Body of pancreas (tissue), 4 donors: ENCODE measurements around the gene ULK2. TPM values are rescaled to one million over a fixed set of nuclear protein-coding genes. Genes with fewer than 3 reads are reported as not detected.
A peak's percentile ranks its signal among the peaks of the same experiment; 100 is the strongest.

Experiments used
- ATAC-seq: fragments of 150-250 bp; one replicate; pipeline ENCODE4 v1.9.1; 2016
- DNase-seq, 4 donors: peaks; one replicate each; pipeline ENCODE4 v3.0.0-alpha.2; 2019
- H3K27ac ChIP-seq, 4 donors: fragments of 200-600 bp; sonication (generic); 1 replicate in 3 of 4; 2 replicates in 1 of 4; pipeline versions ENCODE4 v1.5.1 to v1.6.1; 2016 to 2019; ENCODE audit warnings: mild to moderate bottlenecking in 1 of 4, mixed read lengths in 1 of 4, moderate library complexity in 1 of 4
- H3K27me3 ChIP-seq, 2 donors: fragments of 200-600 bp; sonication (generic); one replicate each; pipeline ENCODE4 v1.6.0; 2016; ENCODE audit warnings: mild to moderate bottlenecking in 1 of 2
- H3K36me3 ChIP-seq, 2 donors: fragments of 200-600 bp; sonication (generic); replicated peaks in 1 of 2; 2 replicates each; pipeline ENCODE4 v1.5.1; 2016; ENCODE audit warnings: low read depth in 2 of 2; ENCODE audit not compliant: insufficient read depth in 1 of 2
- H3K4me1 ChIP-seq: fragments of 200-600 bp; sonication (generic); one replicate; pipeline ENCODE4 v1.6.0; 2016
- H3K4me3 ChIP-seq, 2 donors: fragments of 200-600 bp; sonication (generic); 1 replicate in 1 of 2; 2 replicates in 1 of 2; pipeline ENCODE4 v1.5.1; 2016 to 2019
- H3K9me3 ChIP-seq, 3 donors: fragments of 200-600 bp; sonication (generic); 1 replicate in 2 of 3; 2 replicates in 1 of 3; pipeline ENCODE4 v1.5.1; 2016
- POLR2A ChIP-seq, 3 donors: fragments of 450-650 bp; IDR thresholded peaks; one replicate each; pipeline ENCODE4 v1.6.1; 2016; ENCODE audit warnings: antibody characterized with exemption in 3 of 3, mild to moderate bottlenecking in 2 of 3
- WGBS, 2 donors: methylation state at CpG; one replicate each; pipeline ENCODE4 v1.1.5; 2017; 5-methylcytosine and 5-hydroxymethylcytosine counted together
- intact Hi-C: fragments of 100-400 bp; cut with DNase I; formaldehyde crosslinking; loops from one replicate; pipeline ENCODE4 v1.15.1; 2023
- total RNA-seq, 2 donors: library from RNA; depleted of rRNA; stranded (reverse); fragments of >200 nt; gene quantifications; one replicate each; pipeline ENCODE4 v1.1.0, GENCODE V29; 2016
- TF ChIP-seq, protein P1 (sequence below), 7 experiments: fragments of 450-650 bp in 4 of 7; fragments of 200-600 bp in 3 of 7; sonication (generic) in 3 of 7; IDR thresholded peaks; one replicate each; pipeline ENCODE4 v1.5.1; 2016 to 2019; ENCODE audit warnings: antibody characterized with exemption in 7 of 7

Gene ULK2
- total RNA-seq, 2 donors from 2014 or later: 10.1 to 28.3 TPM

DNA sequence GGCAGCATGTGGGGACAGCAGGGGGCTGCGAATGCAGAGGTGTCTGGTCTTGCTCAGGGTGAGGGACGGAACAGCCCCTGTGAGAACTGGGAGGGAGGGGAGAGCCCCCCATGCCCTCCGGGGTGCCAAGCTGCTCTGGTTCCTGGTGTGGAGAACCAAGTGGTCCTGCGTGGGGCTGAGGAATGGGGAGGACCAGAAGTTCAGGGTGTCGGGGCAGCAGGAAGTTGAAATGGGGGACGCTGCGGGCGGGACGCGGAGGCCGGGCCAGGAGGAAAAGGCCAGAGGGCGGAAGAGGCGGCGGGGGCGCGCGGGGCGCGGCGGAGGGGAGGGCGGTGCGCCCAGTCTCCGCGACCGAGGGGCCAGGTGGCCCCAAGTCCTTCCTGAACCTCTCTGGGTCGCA, 123.2 kb downstream of the ULK2 start:
- WGBS, 2 donors: 9 to 10% methylated on average over 26 of the region's 26 CpGs
- peak overlapping the region in 2 of 4 donors; percentile 19 to 21 for H3K27ac ChIP-seq
- H3K4me1 ChIP-seq: peaks cover 19% of the 10 kb centered on the region
- intact Hi-C loops: no loop called here
- DNase-seq (no peak), ATAC-seq (peak; percentile 37)
- H3K4me3 ChIP-seq: peak overlapping the region; percentile 6 to 32
- H3K9me3 ChIP-seq: no peaks in the 10 kb centered on the region
- no peaks in the 10 kb centered on the region for H3K36me3 ChIP-seq
- TF ChIP-seq POLR2A (IDR thresholded peaks at IDR 0.05): no peak
- TF ChIP-seq, protein P1, sequence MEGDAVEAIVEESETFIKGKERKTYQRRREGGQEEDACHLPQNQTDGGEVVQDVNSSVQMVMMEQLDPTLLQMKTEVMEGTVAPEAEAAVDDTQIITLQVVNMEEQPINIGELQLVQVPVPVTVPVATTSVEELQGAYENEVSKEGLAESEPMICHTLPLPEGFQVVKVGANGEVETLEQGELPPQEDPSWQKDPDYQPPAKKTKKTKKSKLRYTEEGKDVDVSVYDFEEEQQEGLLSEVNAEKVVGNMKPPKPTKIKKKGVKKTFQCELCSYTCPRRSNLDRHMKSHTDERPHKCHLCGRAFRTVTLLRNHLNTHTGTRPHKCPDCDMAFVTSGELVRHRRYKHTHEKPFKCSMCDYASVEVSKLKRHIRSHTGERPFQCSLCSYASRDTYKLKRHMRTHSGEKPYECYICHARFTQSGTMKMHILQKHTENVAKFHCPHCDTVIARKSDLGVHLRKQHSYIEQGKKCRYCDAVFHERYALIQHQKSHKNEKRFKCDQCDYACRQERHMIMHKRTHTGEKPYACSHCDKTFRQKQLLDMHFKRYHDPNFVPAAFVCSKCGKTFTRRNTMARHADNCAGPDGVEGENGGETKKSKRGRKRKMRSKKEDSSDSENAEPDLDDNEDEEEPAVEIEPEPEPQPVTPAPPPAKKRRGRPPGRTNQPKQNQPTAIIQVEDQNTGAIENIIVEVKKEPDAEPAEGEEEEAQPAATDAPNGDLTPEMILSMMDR (IDR thresholded peaks at IDR 0.05): no peak
- no peaks in the 10 kb centered on the region for H3K27me3 ChIP-seq

DNA sequence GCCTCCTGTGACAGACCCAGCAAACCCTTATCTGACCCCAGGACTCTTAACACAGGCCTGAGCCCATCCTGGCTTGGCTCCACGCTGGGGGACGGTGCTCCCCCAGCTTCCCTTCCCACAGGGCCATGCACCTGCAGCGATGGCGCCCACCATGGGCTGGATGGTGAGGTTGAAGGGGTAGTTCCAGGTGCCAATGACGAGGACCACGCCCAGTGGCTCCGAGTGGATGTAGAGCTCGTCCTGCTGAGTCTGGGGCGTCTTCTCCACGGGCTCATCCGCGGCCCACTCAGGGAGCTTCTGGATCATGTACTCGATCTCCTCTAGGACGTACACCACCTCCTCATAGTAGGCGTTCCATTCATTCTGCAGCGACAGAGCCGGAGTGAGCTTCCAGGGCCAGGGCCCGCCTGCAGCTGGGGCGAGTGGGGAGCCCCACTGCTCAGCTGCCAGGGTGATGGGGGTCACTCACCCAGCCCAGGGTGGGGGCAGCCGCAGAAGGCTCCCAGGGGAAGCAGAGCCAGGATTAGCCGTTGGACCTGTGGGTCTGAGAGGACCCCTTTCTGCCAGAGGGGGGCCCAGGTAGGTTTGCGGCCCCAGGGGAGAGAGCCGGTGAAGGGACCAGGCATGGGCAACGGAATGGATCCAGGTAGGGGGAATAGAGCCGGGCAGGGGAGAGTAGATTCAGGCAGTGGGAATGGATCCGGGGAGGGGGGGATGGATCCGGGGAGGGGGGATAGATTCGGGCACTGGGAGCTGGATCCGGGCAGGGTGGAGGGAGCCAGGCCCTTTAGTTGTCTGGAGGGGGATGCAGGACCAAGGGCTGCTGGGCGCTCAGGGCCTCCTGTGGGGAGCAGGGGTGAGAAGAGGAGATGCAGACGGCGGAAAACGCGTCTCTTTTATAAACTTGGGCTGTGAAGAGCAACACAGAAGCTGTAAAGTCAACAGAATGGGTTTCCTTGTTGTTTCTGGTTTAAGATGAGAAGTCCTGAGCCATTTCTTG, 124.3 kb downstream of the ULK2 start:
- TF ChIP-seq, protein P1 (IDR thresholded peaks at IDR 0.05): no peak
- no peak for TF ChIP-seq POLR2A (IDR thresholded peaks at IDR 0.05)
- Histone ChIP-seq H3K4me1 (peaks cover 15% of the 10 kb centered on the region), H3K4me3 (no peak overlapping the region), H3K27ac (no peak overlapping the region), H3K36me3 (no peaks in the 10 kb centered on the region), H3K9me3 (no peaks in the 10 kb centered on the region), H3K27me3 (no peaks in the 10 kb centered on the region)
- 93 to 95% methylated on average over 29 to 34 of the region's 34 CpGs for WGBS, 2 donors
- intact Hi-C loops: no loop called here
- ATAC-seq (no peak), DNase-seq (no peak)

DNA sequence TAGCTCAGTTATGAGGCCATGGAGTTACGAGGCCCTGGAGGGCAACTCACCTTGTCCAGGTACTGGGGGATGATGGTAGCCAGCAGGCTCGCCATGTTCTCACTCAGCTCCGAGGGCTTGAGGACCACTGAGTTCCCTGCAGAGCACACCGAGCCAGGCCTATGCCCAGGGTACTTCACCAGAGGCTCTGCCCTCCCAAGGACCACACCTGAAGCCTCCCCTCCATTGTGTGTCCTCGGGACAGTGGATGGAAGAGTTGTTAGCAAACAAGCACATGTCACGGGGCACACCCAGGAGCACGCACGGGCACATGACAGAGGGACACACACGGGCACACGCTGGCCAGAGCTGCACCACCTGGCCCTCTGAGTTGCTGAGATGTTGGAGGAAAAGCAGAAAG, 125.2 kb downstream of the ULK2 start:
- peaks cover 10% of the 10 kb centered on the region for H3K4me1 ChIP-seq
- no peak overlapping the region for H3K4me3 ChIP-seq
- no peak for DNase-seq
- H3K27me3 ChIP-seq: no peaks in the 10 kb centered on the region
- intact Hi-C loops: no loop called here
- ATAC-seq: no peak
- H3K27ac ChIP-seq: no peak overlapping the region
- 82% methylated on average over 4 to 9 of the region's 10 CpGs for WGBS, 2 donors
- H3K36me3 ChIP-seq: no peaks in the 10 kb centered on the region
- TF ChIP-seq, protein P1 (IDR thresholded peaks at IDR 0.05): no peak
- no peak for TF ChIP-seq POLR2A (IDR thresholded peaks at IDR 0.05)
- H3K9me3 ChIP-seq: no peaks in the 10 kb centered on the region

DNA sequence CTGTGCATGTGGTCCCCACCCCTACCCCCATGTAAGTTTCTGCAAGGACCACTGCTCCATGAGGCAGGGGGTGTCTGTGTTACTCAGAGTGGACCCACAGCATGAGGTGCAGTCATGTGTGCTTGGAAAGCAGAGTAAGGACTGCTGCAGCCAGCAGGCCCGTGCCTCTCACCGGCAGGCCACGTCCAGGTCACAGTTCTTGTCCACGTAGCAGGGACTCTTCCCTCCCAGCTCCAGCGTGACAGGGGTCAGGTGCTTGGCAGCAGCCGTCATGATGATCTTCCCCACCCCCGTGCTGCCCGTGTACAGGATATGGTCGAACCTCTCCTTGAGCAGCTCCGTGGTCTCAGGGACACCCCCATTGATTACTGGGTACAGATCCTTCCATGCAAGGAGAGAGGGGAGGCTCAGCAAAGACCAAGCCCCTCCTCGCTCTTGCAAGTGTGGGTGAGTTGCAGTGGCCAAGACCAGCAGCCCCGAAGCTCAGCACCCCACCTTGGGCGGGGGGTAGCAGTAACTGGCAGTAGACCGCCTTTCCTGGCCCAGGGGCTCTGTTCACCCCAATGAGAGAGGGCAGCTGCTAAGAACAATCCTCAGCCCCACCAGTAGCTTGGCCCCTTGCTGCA, 125.8 kb downstream of the ULK2 start:
- Histone ChIP-seq H3K27ac (no peak overlapping the region), H3K4me1 (peaks cover 10% of the 10 kb centered on the region), H3K9me3 (no peaks in the 10 kb centered on the region), H3K4me3 (no peak overlapping the region), H3K27me3 (no peaks in the 10 kb centered on the region), H3K36me3 (no peaks in the 10 kb centered on the region)
- DNase-seq: no peak
- TF ChIP-seq, protein P1 (IDR thresholded peaks at IDR 0.05): no peak
- no peak for TF ChIP-seq POLR2A (IDR thresholded peaks at IDR 0.05)
- intact Hi-C loops: no loop called here
- WGBS, 2 donors: 68 to 73% methylated on average over 7 to 14 of the region's 14 CpGs
- no peak for ATAC-seq
